Activated CD8-positive, alpha-beta memory T cell treated with anti-CD3 and anti-CD28 coated beads, Interleukin-2, amount 50 U/mL, for 24 hours (primary cell): ENCODE data around the gene CORO2B.
"Not testable (repeated sequence)": the region's sequence is repeated elsewhere in the genome, so short reads cannot be mapped to it uniquely, and the experiment has no call there.

Experiments used
- DNase-seq: peaks from one replicate; pipeline ENCODE4 v3.0.0-alpha.2; 2020; ENCODE audit errors: extremely low read depth

The CORO2B gene

DNA sequence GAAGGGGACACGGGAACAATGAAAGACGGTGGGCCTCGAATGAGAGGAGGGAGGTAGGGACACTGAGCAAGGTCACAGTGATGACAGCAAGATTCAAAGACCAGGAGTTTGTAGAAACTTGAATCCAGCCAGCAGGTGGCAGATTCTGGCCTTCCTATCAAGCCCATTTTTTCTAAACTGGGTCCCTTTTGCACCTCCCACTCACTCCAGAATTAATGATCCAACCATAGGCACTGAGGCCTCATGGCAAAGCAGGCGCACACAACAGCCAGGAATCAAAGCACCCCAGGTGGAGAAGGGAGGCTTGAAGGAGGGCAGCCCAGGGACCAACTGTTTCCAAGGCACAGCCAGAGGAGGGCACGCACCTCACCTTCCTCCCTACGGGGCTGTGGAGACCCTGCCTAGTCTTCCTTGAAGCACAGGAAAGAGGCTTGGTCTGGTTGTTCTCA, 151.7 kb downstream of the CORO2B start:
- no peak for DNase-seq

DNA sequence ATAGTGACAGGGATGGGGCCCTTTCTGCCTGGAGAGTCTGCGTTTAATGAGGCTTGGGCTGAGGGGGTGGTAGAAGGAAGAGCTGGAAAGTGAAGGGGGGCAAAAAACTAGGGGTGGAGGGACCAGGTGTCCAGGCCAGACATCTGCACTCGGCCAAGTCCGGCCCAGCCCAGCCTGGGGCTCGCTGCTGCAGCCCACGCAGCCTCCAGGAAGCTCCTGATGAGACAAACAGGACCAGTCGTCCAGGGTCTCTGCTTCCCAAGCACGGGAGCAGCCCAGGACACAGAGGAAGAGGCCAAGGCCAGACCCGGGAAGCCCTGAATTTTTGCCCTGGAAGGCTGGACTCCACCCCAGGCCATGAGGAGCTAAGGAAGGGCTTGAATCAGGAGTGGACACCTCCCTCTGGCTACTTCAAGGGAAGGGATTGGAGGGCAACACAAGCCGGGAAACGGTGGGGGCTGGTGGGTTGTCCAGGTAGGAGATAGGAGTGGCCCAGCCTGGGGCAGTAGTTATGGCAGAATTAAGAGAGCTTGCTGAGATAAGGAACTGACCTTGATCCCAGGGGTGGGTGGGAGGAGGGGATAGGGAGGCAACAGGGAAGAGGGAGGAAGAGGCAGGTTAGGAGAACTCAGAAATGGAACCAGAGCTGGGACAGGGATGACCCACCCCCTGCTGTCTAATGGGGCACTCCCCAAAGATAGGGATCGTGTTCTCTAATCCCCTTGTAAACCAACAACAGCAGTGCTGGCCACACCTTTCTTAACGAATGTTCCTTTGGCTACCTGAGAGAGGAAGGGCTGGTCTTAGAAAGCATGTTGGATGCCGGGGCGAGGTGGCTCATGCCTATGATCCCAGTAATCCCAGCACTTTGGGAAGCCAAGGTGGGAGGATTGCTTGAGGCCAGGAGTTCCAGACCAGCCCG, 152.4 kb downstream of the CORO2B start:
- no peak for DNase-seq

DNA sequence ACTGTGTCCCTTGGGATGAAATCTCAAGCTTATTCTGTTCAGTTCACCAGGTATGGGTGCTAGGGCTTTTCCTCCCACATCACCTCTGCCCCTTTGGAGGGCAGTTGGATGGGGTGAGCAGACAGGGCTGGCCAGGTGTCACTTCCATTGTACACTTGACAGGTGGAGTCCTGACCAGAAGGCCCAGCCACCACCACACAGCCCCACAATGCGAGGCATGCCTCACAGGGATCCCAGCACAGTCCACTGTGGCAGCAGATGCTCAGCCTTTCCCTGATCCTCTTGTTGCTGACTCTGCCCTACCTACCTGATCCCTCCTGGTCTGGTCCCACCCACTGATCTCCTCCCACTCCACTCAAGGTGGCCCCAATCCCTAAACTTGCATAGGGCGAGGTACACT, 153.7 kb downstream of the CORO2B start:
- no peak for DNase-seq

DNA sequence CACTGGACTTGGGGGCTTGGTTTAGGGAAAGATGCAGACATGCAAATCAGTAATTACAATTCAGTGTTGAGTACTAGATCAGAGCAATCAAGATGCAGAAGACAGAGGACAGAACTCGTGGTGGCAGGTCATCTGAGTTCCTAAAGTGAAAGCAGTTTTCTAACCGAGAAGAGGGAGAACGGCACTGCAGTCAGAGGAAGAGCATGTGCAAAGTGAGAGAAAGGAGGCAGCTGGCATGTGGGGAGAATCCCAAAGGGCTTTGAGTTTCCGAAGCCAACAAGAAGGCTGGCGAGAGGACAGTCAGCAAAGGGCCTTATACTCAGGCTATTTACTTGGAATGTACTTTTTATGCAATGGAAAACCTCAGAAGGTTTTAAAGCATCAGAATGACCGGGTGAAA, 154.9 kb downstream of the CORO2B start:
- no peak for DNase-seq

GRCh38 chr15:68734352-68734751, 155.6 kb downstream of the CORO2B start:
- no peak for DNase-seq

DNA sequence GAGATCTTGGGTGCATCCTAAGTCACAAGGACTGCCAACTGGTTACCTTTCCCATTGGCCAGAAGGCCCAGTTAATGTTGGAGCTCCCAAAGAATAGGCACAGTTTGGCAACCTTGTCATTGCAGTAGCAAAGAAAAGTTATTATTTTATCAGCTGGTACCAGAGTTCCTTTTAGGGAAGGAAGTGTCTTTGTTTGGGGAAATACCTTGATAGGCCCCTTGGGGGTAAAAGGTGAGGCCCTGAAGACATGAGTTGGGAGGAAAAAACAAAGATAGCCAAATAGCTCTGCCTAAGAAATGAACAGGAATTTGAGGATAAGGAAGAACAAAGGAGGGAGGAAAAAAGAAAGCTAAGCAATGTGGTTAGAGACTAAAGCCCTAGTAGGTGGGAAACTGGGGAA, 156.1 kb downstream of the CORO2B start:
- no peak for DNase-seq

- no peak for DNase-seq
Observed at GRCh38 chr15:68735610-68736009, 156.8 kb downstream of the CORO2B start.

DNA sequence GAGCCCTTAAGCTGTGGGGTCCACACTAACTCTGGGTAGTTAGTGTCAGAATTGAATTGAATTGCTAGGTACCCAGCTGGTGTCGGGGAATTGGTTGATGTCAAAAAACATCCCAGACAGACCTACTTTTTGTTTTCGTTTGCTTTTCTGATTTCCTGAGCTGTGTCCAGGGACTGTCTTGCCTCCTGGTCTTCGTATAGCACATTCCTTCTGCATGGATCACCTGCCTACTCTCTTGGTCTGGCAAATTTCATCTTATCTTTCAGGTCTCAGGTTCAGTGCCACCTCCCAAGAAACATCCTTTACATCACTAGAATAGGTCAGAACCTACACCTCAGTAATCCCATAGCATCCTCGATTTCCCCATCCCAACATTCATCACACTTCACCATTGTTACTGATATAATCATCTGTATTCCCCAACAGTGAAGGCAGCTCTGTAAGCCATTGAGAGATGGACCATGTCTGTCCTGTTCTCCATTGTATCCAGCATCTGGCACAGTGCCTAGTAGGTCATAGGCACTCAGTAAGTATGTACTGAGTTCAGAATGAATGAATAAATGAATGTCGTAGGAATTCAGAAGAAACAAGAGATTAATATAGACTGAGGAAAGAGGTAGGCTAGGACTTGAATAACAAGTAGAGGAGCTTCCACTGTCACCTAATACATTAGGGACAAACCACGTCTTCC, 160.7 kb downstream of the CORO2B start:
- DNase-seq: no peak

GRCh38 chr15:68743256-68743655, 164.5 kb downstream of the CORO2B start:
- DNase-seq: no peak

DNA sequence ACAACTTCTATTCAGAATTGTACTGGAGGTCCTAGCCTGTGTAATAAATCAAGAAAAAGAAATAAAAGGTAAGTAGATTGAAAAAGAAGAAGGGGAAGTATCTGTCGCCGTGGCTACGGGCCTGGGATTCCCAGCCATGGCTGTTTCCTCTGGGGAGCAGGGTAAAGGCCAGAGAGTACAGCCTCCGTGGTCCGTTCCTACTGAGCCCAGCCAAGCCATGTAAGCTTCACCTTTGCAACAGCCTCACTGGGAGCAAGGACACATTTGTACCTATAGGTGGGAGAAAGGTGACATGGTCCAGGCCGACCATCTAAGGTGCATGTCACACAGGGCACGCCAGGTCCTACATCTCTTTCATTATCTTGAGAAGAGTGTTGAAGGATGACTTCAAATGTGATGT, 170.6 kb downstream of the CORO2B start:
- DNase-seq: no peak

DNA sequence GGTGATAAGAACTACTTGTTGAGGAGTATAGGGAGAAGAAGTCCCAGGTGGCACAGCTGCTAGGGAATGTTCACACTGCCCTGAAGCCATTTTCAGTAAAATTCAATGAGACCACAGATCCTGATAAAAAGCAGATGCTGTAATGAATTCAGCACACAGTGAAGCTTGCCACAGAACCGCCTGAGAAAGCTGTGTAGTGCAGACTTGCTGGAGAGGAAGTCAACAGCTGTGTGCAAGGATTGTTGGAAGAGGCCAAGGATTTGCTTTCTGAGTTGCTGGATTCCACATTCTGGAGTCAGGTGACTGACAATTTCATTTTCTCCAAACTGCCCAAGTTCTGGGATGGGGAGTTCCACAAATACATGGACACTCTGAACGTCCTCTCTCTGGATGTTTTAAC, 171.0 kb downstream of the CORO2B start:
- no peak for DNase-seq

DNA sequence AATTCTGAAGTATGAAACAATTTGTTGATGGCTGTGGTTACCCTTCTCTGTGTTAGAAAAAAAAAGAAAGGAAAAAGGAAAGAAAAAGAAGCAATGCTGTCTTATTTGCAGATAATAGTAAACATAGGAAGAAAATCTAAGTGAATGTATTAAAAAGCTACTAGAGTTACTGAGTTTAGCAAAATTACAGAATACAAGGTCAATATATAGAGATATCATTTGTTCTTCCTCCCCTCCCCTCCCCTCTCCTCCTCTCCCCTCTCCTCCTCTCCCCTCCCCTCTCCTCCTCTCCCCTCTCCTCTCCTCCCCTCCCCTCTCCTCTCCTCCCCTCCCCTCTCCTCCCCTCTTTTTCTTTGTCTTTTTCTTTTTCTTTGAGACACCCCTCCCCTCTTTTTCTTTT, 172.8 kb downstream of the CORO2B start:
- DNase-seq: no peak

DNA sequence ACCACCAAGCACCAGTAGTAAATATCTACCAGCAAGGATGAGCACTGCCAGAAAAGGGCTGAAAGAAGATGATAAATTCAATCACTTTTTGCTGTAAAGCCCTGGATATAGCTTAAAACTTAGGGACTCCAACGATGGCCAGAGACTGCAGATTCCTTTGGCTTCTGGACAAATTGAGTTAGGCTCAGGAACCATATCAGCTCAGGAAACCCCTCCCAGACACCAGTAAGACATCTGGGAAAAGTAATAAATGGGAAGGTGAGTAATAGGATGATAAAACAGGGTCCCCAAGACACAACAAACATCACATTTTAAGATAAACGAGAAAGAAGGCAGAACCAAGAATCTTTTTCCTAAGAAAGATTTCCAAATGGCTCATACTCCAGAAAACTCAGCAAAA, 176.9 kb downstream of the CORO2B start:
- DNase-seq: no peak

GRCh38 chr15:68759982-68760579, 181.3 kb downstream of the CORO2B start:
- DNase-seq: not testable (repeated sequence)

DNA sequence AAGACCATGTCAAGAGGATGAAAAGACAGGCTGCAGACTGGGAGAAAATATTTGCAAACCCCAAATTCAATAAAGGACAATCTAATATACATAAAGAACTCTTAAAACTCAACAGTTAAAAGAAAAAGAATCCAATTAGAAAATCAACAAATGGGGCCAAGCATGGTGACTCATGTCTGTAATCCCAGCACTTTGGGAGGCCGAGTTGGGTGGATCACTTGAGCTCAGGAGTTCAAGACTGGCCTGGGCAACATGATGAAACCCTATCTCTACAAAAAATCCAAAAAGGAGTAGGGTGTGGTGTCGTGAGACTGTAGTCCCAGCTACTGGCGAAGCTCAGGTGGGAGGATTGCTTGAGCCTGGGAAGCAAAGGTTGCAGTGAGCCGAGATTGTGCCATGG, 184.3 kb downstream of the CORO2B start:
- no peak for DNase-seq

- DNase-seq: no peak
Observed at GRCh38 chr15:68764090-68764489, 185.3 kb downstream of the CORO2B start.

- DNase-seq: no peak
Observed at GRCh38 chr15:68765602-68766368, 187.0 kb downstream of the CORO2B start.

GRCh38 chr15:68767833-68768232, 189.0 kb downstream of the CORO2B start:
- DNase-seq: no peak

GRCh38 chr15:68768321-68768720, 189.5 kb downstream of the CORO2B start:
- DNase-seq: no peak

GRCh38 chr15:68769702-68770101, 190.9 kb downstream of the CORO2B start:
- DNase-seq: no peak

DNA sequence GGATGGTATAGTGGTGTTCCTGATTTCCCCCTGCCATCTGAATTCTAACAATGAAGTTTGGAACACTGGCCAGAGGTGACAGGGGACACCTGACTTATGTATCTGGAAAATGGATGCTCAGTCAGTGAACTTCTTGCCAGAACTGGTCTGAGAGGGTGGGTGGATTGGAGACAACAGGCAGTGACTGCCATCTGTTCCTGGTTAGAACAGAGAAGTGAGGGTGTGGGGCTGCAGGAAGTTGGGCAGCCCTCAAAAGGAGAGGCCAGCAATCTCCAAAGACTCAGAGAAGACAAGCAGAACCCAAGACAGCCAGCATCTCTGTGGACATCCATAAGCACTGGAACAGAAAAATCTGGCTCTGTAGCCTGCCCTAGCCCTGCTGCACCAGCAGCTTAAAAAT, 191.4 kb downstream of the CORO2B start:
- no peak for DNase-seq

- DNase-seq: no peak
Observed at GRCh38 chr15:68773036-68773435, 194.2 kb downstream of the CORO2B start.
